Loucy (cell line): Measurements from ENCODE around the gene SERPINA1.

Experiments
- H2AFZ ChIP-seq: fragments of 200-600 bp; sonication (generic); 2 replicates; pipeline ENCODE4 v1.6.0; 2016; ENCODE audit warnings: antibody characterized with exemption, mild to moderate bottlenecking, low read length, moderate library complexity
- H3F3A ChIP-seq: fragments of 200-600 bp; 2 replicates; pipeline ENCODE4 v1.6.0; 2016; ENCODE audit warnings: antibody characterized with exemption, low read depth, mild to moderate bottlenecking
- H3K27me3 ChIP-seq: fragments of 200-600 bp; sonication (generic); 2 replicates; pipeline ENCODE4 v1.6.1; 2014; ENCODE audit warnings: low read length, mild to moderate bottlenecking; ENCODE audit not compliant: insufficient read depth, poor library complexity, severe bottlenecking
- H3K36me3 ChIP-seq: fragments of 200-600 bp; sonication (generic); 2 replicates; pipeline ENCODE4 v1.6.1; 2016; ENCODE audit warnings: low read length; ENCODE audit not compliant: insufficient read depth
- H3K4me1 ChIP-seq: fragments of 200-600 bp; sonication (generic); 2 replicates; pipeline ENCODE4 v1.5.1; 2014; ENCODE audit warnings: low read length, mild to moderate bottlenecking; ENCODE audit not compliant: insufficient read depth, poor library complexity, severe bottlenecking
- H3K4me2 ChIP-seq: fragments of 200-600 bp; sonication (generic); 2 replicates; pipeline ENCODE4 v1.6.0; 2014; ENCODE audit warnings: antibody characterized with exemption, low read length, low read depth, mild to moderate bottlenecking; ENCODE audit not compliant: poor library complexity, severe bottlenecking
- H3K4me3 ChIP-seq: fragments of 200-600 bp; sonication (generic); 2 replicates; pipeline ENCODE4 v1.5.1; 2014; ENCODE audit warnings: low read length, mild to moderate bottlenecking, mixed read lengths; ENCODE audit not compliant: poor library complexity, severe bottlenecking
- H3K79me2 ChIP-seq: fragments of 200-600 bp; sonication (generic); 2 replicates; pipeline ENCODE4 v1.6.1; 2014; ENCODE audit warnings: low read length; ENCODE audit not compliant: insufficient read depth
- H3K9ac ChIP-seq: fragments of 200-600 bp; sonication (generic); 2 replicates; pipeline ENCODE4 v1.6.0; 2014; ENCODE audit warnings: mild to moderate bottlenecking, low read depth, low read length, moderate library complexity; ENCODE audit not compliant: poor library complexity, severe bottlenecking
- H3K9me2 ChIP-seq: fragments of 200-600 bp; sonication (generic); replicated peaks from 2 replicates; pipeline ENCODE4 v1.6.1; 2016; ENCODE audit warnings: low read depth, low read length, mixed read lengths
- H3K9me3 ChIP-seq: fragments of 200-600 bp; sonication (generic); 2 replicates; pipeline ENCODE4 v1.6.1; 2014; ENCODE audit warnings: mild to moderate bottlenecking, antibody characterized with exemption, low read length, low read depth; ENCODE audit not compliant: insufficient read depth
- H4K20me1 ChIP-seq: fragments of 200-600 bp; sonication (generic); 2 replicates; pipeline ENCODE4 v1.6.0; 2014; ENCODE audit warnings: antibody characterized with exemption, low read length, mild to moderate bottlenecking; ENCODE audit not compliant: insufficient read depth, poor library complexity, severe bottlenecking
- EZH2phosphoT487 ChIP-seq: fragments of 200-600 bp; IDR thresholded peaks from 2 replicates; pipeline ENCODE4 v1.6.1; 2018; ENCODE audit warnings: antibody characterized with exemption, mild to moderate bottlenecking, moderate library complexity, borderline replicate concordance
- TF ChIP-seq, protein P1 (sequence below): fragments of 200-600 bp; sonication (generic); conservative IDR thresholded peaks from 2 replicates; pipeline ENCODE4 v1.5.1; 2014; ENCODE audit warnings: mild to moderate bottlenecking, antibody characterized with exemption, low read length

Gene SERPINA1

GRCh38 chr14:94337274-94337673 lies 51.1 kb downstream of the SERPINA1 start:
- Histone ChIP-seq H3K9ac (no peak overlapping the region), H3F3A (no peaks in the 10 kb centered on the region), H3K79me2 (no peaks in the 10 kb centered on the region), H3K27me3 (no peaks in the 10 kb centered on the region), H4K20me1 (no peaks in the 10 kb centered on the region), H3K36me3 (no peaks in the 10 kb centered on the region), H3K9me3 (no peaks in the 10 kb centered on the region), H3K4me1 (no peaks in the 10 kb centered on the region), H2AFZ (no peak overlapping the region), H3K4me2 (no peak overlapping the region), H3K9me2 (no peaks in the 10 kb centered on the region), H3K4me3 (no peak overlapping the region)
- TF ChIP-seq, protein P1, sequence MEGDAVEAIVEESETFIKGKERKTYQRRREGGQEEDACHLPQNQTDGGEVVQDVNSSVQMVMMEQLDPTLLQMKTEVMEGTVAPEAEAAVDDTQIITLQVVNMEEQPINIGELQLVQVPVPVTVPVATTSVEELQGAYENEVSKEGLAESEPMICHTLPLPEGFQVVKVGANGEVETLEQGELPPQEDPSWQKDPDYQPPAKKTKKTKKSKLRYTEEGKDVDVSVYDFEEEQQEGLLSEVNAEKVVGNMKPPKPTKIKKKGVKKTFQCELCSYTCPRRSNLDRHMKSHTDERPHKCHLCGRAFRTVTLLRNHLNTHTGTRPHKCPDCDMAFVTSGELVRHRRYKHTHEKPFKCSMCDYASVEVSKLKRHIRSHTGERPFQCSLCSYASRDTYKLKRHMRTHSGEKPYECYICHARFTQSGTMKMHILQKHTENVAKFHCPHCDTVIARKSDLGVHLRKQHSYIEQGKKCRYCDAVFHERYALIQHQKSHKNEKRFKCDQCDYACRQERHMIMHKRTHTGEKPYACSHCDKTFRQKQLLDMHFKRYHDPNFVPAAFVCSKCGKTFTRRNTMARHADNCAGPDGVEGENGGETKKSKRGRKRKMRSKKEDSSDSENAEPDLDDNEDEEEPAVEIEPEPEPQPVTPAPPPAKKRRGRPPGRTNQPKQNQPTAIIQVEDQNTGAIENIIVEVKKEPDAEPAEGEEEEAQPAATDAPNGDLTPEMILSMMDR = no peak
- no peak for TF ChIP-seq EZH2phosphoT487

DNA sequence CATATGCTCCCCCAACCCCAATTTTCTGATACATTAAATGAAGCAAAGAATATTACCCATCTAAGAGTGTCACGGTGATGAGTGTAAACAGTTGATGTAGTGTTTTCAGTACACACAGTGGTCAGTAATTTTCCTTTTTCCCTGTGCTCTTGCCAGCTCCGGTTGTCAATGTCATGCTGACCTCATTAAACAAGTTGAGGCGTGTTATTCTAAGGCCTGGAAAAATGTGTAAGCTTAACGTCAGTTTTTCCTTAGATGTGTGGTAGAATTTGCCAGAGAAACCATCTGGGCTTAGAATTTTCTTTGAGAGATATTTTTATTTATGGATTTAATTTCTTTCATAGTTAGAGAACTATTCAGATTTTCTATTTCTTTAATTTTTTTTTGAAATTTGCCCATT lies 53.5 kb downstream of the SERPINA1 start:
- no peaks in the 10 kb centered on the region for H3K9me3 ChIP-seq
- no peaks in the 10 kb centered on the region for H3K27me3 ChIP-seq
- H2AFZ ChIP-seq = no peak overlapping the region
- H3K4me1 ChIP-seq = no peaks in the 10 kb centered on the region
- H3K36me3 ChIP-seq = no peaks in the 10 kb centered on the region
- no peak overlapping the region for H3K4me2 ChIP-seq
- no peak overlapping the region for H3K4me3 ChIP-seq
- H3F3A ChIP-seq = no peaks in the 10 kb centered on the region
- no peaks in the 10 kb centered on the region for H3K79me2 ChIP-seq
- no peaks in the 10 kb centered on the region for H3K9me2 ChIP-seq
- H3K9ac ChIP-seq = no peak overlapping the region
- no peaks in the 10 kb centered on the region for H4K20me1 ChIP-seq
- TF ChIP-seq, protein P1 = no peak
- no peak for TF ChIP-seq EZH2phosphoT487

GRCh38 chr14:94332587-94332986 lies 55.8 kb downstream of the SERPINA1 start:
- no peaks in the 10 kb centered on the region for H3K27me3 ChIP-seq
- TF ChIP-seq, protein P1 = no peak
- TF ChIP-seq EZH2phosphoT487 = no peak

More at GRCh38 chr14:94332587-94332986, 55.8 kb downstream of the SERPINA1 start:
- H3K4me2 ChIP-seq = no peak overlapping the region
- H3F3A ChIP-seq = no peaks in the 10 kb centered on the region
- H3K4me3 ChIP-seq = no peak overlapping the region
- no peaks in the 10 kb centered on the region for H3K36me3 ChIP-seq
- H3K9me2 ChIP-seq = no peaks in the 10 kb centered on the region
- no peaks in the 10 kb centered on the region for H3K4me1 ChIP-seq
- no peaks in the 10 kb centered on the region for H3K9me3 ChIP-seq
- H3K9ac ChIP-seq = no peak overlapping the region
- no peak overlapping the region for H2AFZ ChIP-seq
- H4K20me1 ChIP-seq = no peaks in the 10 kb centered on the region
- H3K79me2 ChIP-seq = no peaks in the 10 kb centered on the region
